Peyer's patch (tissue), 4 donors: ENCODE measurements around the gene MBLAC1.

Experiments
- CTCF ChIP-seq, 6 experiments: fragments of 450-650 bp in 4 of 6; fragments of 200-600 bp in 2 of 6; sonication (generic) in 1 of 6; IDR thresholded peaks; one replicate each; pipeline ENCODE4 v1.5.1; 2017 to 2019; ENCODE audit warnings: antibody characterized with exemption in 6 of 6, mild to moderate bottlenecking in 3 of 6, moderate library complexity in 1 of 6
- POLR2A ChIP-seq, 2 donors: fragments of 450-650 bp; IDR thresholded peaks; one replicate each; pipeline ENCODE4 v1.5.1; 2017; ENCODE audit warnings: antibody characterized with exemption in 2 of 2, mild to moderate bottlenecking in 2 of 2, moderate library complexity in 2 of 2

DNA sequence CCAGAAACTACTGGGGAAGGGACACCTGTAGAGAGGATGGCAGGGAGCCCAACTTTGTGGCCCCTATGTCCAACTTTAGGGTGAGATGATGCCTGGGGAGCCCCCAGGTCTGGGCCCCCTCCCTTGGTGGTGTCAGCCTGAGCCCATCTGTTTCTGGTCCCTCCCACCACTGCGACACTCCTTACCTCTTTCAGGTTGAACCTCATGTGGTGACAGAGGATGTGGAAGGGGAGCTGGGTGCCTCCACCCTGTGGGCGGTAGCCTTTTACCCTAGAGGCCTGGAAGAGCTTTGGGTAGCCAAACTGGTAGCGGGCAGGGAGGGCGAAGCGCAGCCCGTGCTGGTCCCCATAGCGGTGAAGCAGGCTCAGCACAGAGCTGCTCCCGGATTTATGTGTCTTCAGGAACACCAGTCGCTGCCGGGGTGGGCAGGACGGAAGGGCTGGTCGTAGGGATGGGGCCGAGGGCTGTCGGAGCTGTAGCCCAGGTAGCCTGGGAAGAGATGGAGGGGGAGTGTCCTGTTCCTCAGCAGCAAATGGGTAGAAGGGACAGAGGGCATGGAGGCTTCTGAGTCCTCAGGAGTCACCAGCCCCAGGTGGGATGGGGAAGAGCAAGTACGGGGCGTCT is 39.7 kb downstream of the MBLAC1 start:
- TF ChIP-seq CTCF (IDR thresholded peaks at IDR 0.05) = no peak
- no peak for TF ChIP-seq POLR2A (IDR thresholded peaks at IDR 0.05)
